Hepatocyte (in vitro differentiated cells): Measurements from ENCODE around the gene PDHX. TPM values are rescaled to one million over a fixed set of nuclear protein-coding genes. Genes with fewer than 3 reads are reported as not detected.
"Not testable (repeated sequence)": the region's sequence is repeated elsewhere in the genome, so short reads cannot be mapped to it uniquely, and the experiment has no call there.

Source experiments
- DNase-seq: peaks from one replicate; pipeline ENCODE4 v3.0.0-alpha.2; 2016; ENCODE audit warnings: low spot score
- H2AFZ ChIP-seq: fragments of 200-600 bp; sonication (generic); 2 replicates; pipeline ENCODE4 v1.6.0; 2016; ENCODE audit warnings: antibody characterized with exemption, mild to moderate bottlenecking
- H3K27ac ChIP-seq: fragments of 200-600 bp; sonication (generic); 2 replicates; pipeline ENCODE4 v1.5.1; 2016; ENCODE audit warnings: mild to moderate bottlenecking
- H3K27me3 ChIP-seq: fragments of 200-600 bp; sonication (generic); 2 replicates; pipeline ENCODE4 v1.6.1; 2016
- H3K36me3 ChIP-seq: fragments of 200-600 bp; sonication (generic); replicated peaks from 2 replicates; pipeline ENCODE4 v1.5.1; 2016; ENCODE audit warnings: low read depth; ENCODE audit not compliant: insufficient read depth
- H3K4me1 ChIP-seq: fragments of 200-600 bp; sonication (generic); 2 replicates; pipeline ENCODE4 v1.5.1; 2016; ENCODE audit warnings: mild to moderate bottlenecking, moderate library complexity; ENCODE audit not compliant: insufficient read depth
- H3K4me2 ChIP-seq: fragments of 200-600 bp; sonication (generic); 2 replicates; pipeline ENCODE4 v1.6.0; 2016
- H3K4me3 ChIP-seq: fragments of 200-600 bp; sonication (generic); 2 replicates; pipeline ENCODE4 v1.5.1; 2016; ENCODE audit warnings: mild to moderate bottlenecking
- H3K79me2 ChIP-seq: fragments of 200-600 bp; sonication (generic); 2 replicates; pipeline ENCODE4 v1.6.0; 2017; ENCODE audit warnings: mild to moderate bottlenecking
- H3K9me2 ChIP-seq: fragments of 200-600 bp; sonication (generic); replicated peaks from 2 replicates; pipeline ENCODE4 v1.6.0; 2017; ENCODE audit warnings: mild to moderate bottlenecking; ENCODE audit not compliant: insufficient read depth
- H3K9me3 ChIP-seq: fragments of 200-600 bp; sonication (generic); 2 replicates; pipeline ENCODE4 v1.5.1; 2016; ENCODE audit warnings: low read depth, mild to moderate bottlenecking
- H4K20me1 ChIP-seq: fragments of 200-600 bp; sonication (generic); 2 replicates; pipeline ENCODE4 v1.6.0; 2016; ENCODE audit warnings: mild to moderate bottlenecking; ENCODE audit not compliant: insufficient read depth, poor library complexity, severe bottlenecking
- CTCF ChIP-seq: fragments of 200-600 bp; sonication (generic); IDR thresholded peaks from 2 replicates; pipeline ENCODE4 v1.5.1; 2016; ENCODE audit warnings: antibody characterized with exemption, mild to moderate bottlenecking; ENCODE audit not compliant: poor library complexity
- EZH2 ChIP-seq: fragments of 200-600 bp; sonication (generic); IDR thresholded peaks from 2 replicates; pipeline ENCODE4 v1.6.1; 2016; ENCODE audit warnings: antibody characterized with exemption, mild to moderate bottlenecking, borderline replicate concordance
- EZH2phosphoT487 ChIP-seq: fragments of 200-600 bp; sonication (generic); IDR thresholded peaks from one replicate; pipeline ENCODE4 v1.6.1; 2018; ENCODE audit warnings: antibody characterized with exemption, mild to moderate bottlenecking, low read depth, moderate library complexity; ENCODE audit not compliant: unreplicated experiment, severe bottlenecking
- WGBS: methylation state at CpG from one replicate; pipeline ENCODE4 v1.1.6; 2016; ENCODE audit warnings: low lambda C conversion rate; ENCODE audit errors: missing lambda C conversion rate; 5-methylcytosine and 5-hydroxymethylcytosine counted together
- polyA plus RNA-seq: library from polyadenylated mRNA; unstranded; fragments of >200 nt; fragmentation: Nextera tagmentation; extraction: Ambion mirVana; gene quantifications from 2 replicates; pipeline ENCODE4 v1.2.1, GENCODE V29; 2016
- total RNA-seq: library from RNA; depleted of rRNA; stranded (reverse); fragments of >200 nt; gene quantifications from 2 replicates; pipeline ENCODE4 v1.2.3, GENCODE V29; 2014

PDHX gene
- total and polyA plus RNA-seq, 2 experiments from 2014 or later, result 44.8 to 46.8 TPM

DNA sequence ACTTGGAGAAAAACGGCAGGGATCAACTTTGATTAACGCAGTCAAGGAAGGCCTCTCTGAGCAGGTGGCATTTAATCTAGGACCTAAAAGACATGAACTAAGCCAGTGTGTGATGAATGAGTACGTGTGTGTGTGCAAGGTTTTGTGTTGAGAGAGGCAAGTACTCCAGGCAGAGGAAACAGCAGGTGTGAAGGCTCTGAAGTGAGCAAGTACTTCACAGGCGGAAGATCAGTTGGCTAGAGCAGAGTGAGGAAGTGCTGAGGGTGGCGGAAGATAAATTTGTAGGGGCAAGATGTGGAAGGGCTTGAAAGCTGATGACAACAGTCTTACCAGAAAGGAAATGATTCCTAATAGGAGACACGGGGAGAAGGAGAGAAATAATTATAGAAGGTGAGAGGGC lies 7.0 kb upstream of the PDHX start:
- Histone ChIP-seq H2AFZ (no peak overlapping the region), H3K4me2 (no peak overlapping the region), H3K4me1 (no peaks in the 10 kb centered on the region), H4K20me1 (no peaks in the 10 kb centered on the region), H3K36me3 (no peaks in the 10 kb centered on the region), H3K27ac (no peak overlapping the region), H3K27me3 (no peaks in the 10 kb centered on the region), H3K4me3 (no peak overlapping the region), H3K9me3 (no peaks in the 10 kb centered on the region), H3K9me2 (no peaks in the 10 kb centered on the region), H3K79me2 (peaks cover 47% of the 10 kb centered on the region)
- DNase-seq, result no peak
- WGBS, result 72% methylated on average over 6 of the region's 6 CpGs
- no peak for TF ChIP-seq EZH2phosphoT487
- TF ChIP-seq EZH2, result no peak
- TF ChIP-seq CTCF, result no peak

DNA sequence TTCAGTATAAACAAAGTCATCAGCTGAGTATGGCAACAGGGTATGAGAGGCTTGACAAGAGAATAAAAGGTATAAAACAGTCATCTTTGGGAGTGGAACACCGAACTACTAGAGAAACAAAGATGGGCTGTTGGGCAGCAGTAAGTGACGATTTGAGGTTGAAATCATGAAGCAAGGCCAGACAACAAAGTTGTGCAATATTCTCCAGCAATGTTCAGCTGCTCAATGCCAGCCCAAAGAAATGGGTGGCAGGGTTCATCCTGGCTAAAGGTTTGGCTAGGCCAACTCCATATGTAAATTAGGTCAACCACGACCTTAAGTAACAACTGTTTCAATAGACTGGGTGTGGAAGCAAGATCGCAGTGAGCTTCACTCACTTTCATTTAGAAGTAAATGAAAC lies 6.5 kb upstream of the PDHX start:
- no peaks in the 10 kb centered on the region for H4K20me1 ChIP-seq
- H3K9me3 ChIP-seq, result no peaks in the 10 kb centered on the region
- no peak for DNase-seq
- no peaks in the 10 kb centered on the region for H3K9me2 ChIP-seq
- no peak overlapping the region for H2AFZ ChIP-seq
- TF ChIP-seq CTCF (no peak), EZH2 (no peak), EZH2phosphoT487 (no peak)
- no peak overlapping the region for H3K4me2 ChIP-seq
- peaks cover 48% of the 10 kb centered on the region for H3K79me2 ChIP-seq
- H3K36me3 ChIP-seq, result no peaks in the 10 kb centered on the region
- no peak overlapping the region for H3K27ac ChIP-seq
- H3K4me1 ChIP-seq, result peaks cover 5% of the 10 kb centered on the region
- 89% methylated on average over 4 of the region's 4 CpGs for WGBS
- no peaks in the 10 kb centered on the region for H3K27me3 ChIP-seq
- H3K4me3 ChIP-seq, result no peak overlapping the region

DNA sequence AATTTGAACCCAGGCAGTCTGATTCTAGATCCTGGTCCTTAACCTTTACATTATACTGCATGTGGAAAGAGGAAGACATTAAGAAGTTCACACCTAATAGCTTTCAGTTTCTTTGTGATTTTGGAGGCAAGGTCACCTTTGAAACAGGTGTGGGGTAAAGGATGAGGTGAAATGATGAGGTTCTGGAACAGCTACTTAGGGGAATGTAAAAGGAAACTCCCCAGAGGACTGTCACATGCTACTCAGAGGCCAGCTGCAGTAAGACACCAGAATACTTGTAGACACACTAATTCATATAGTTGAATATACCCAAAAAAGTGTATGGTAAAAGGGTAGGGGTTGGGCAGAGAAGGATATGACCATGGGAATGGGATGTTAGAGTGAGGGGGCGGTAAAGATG lies 5.6 kb upstream of the PDHX start:
- no peak for DNase-seq
- H3K4me1 ChIP-seq, result peaks cover 7% of the 10 kb centered on the region
- no peaks in the 10 kb centered on the region for H3K36me3 ChIP-seq
- H3K9me3 ChIP-seq, result no peaks in the 10 kb centered on the region
- H3K27me3 ChIP-seq, result no peaks in the 10 kb centered on the region
- no peaks in the 10 kb centered on the region for H4K20me1 ChIP-seq
- no peak overlapping the region for H2AFZ ChIP-seq
- no peak overlapping the region for H3K4me2 ChIP-seq
- 100% methylated on average over 1 of the region's 1 CpG for WGBS
- TF ChIP-seq CTCF (no peak), EZH2phosphoT487 (no peak), EZH2 (no peak)
- H3K9me2 ChIP-seq, result no peaks in the 10 kb centered on the region
- no peak overlapping the region for H3K27ac ChIP-seq
- H3K79me2 ChIP-seq, result peaks cover 45% of the 10 kb centered on the region
- H3K4me3 ChIP-seq, result no peak overlapping the region

- Histone ChIP-seq H3K9me2 (no peaks in the 10 kb centered on the region), H2AFZ (no peak overlapping the region), H4K20me1 (no peaks in the 10 kb centered on the region), H3K27ac (no peak overlapping the region), H3K4me3 (no peak overlapping the region), H3K9me3 (no peaks in the 10 kb centered on the region), H3K4me2 (no peak overlapping the region), H3K27me3 (no peaks in the 10 kb centered on the region), H3K79me2 (peaks cover 45% of the 10 kb centered on the region), H3K4me1 (peaks cover 7% of the 10 kb centered on the region), H3K36me3 (no peaks in the 10 kb centered on the region)
- no peak for DNase-seq
- TF ChIP-seq CTCF (no peak), EZH2phosphoT487 (no peak), EZH2 (no peak)
- WGBS, result 91% methylated on average over 2 of the region's 2 CpGs
These were observed 4.7 kb upstream of the PDHX start for GRCh38 chr11:34911676-34912075.

DNA sequence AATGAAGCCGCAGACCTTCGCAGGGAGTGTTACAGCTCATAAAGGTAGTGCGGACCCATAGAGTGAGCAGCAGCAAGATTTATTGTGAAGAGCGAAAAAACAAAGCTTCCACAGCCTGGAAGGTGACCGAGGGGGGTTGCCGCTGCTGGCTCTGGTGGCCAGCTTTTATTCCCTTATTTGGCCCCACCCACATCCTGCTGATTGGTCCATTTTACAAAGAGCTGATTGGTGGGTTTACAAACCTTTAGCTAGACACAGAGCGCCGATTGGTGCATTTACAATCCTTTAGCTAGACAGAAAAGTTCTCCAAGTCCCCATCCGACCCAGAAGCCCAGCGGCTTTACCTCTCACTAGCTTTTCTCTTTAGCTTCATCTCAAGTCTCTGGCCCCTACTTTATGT lies 2.9 kb upstream of the PDHX start:
- not testable (repeated sequence) for H2AFZ ChIP-seq, H4K20me1 ChIP-seq, H3K36me3 ChIP-seq, H3K27me3 ChIP-seq, H3K9me3 ChIP-seq, H3K4me2 ChIP-seq, H3K27ac ChIP-seq, DNase-seq, H3K9me2 ChIP-seq, H3K4me3 ChIP-seq
- H3K79me2 ChIP-seq, result peaks cover 53% of the 10 kb centered on the region
- WGBS, result 89% methylated on average over 10 of the region's 10 CpGs
- peaks cover 21% of the 10 kb centered on the region for H3K4me1 ChIP-seq
